ENCODE data around the gene LARP6. TPM values are rescaled to one million over a fixed set of nuclear protein-coding genes. Genes with fewer than 3 reads are reported as not detected.

The LARP6 gene
- total RNA-seq, 1 donor from 2014 or later = 28.8 TPM

GRCh38 chr15:70801109-70801508 is 52.8 kb downstream of the LARP6 start:
- H3K4me3 ChIP-seq (ENCODE audit: low read depth, low read length) = no peak overlapping the region
- no peak for DNase-seq (ENCODE audit: low read depth)
- no peak for TF ChIP-seq CTCF (conservative IDR thresholded peaks at IDR 0.05; ENCODE audit: low read depth, low read length)

- TF ChIP-seq CTCF (conservative IDR thresholded peaks at IDR 0.05; ENCODE audit: low read depth, low read length) = no peak
- peak; percentile 66 for DNase-seq (ENCODE audit: low read depth)
- H3K4me3 ChIP-seq (ENCODE audit: low read depth, low read length) = no peak overlapping the region
These were observed 54.1 kb downstream of the LARP6 start for GRCh38 chr15:70799667-70800450.

- H3K4me3 ChIP-seq (ENCODE audit: low read depth, low read length) = no peak overlapping the region
- TF ChIP-seq CTCF (conservative IDR thresholded peaks at IDR 0.05; ENCODE audit: low read depth, low read length) = no peak
- no peak for DNase-seq (ENCODE audit: low read depth)
These were observed 56.5 kb downstream of the LARP6 start for GRCh38 chr15:70797464-70797863.

- H3K4me3 ChIP-seq (ENCODE audit: low read depth, low read length) = no peak overlapping the region
- no peak for TF ChIP-seq CTCF (conservative IDR thresholded peaks at IDR 0.05; ENCODE audit: low read depth, low read length)
- DNase-seq (ENCODE audit: low read depth) = no peak
These were observed 57.2 kb downstream of the LARP6 start for GRCh38 chr15:70796516-70797310.

- no peak for TF ChIP-seq CTCF (conservative IDR thresholded peaks at IDR 0.05; ENCODE audit: low read depth, low read length)
- DNase-seq (ENCODE audit: low read depth) = peak; percentile 85
- H3K4me3 ChIP-seq (ENCODE audit: low read depth, low read length) = peak overlapping the region; percentile 7
These were observed 58.7 kb downstream of the LARP6 start for GRCh38 chr15:70795311-70795665.

- TF ChIP-seq CTCF (conservative IDR thresholded peaks at IDR 0.05; ENCODE audit: low read depth, low read length) = no peak
- DNase-seq (ENCODE audit: low read depth) = no peak
- peak overlapping the region; percentile 7 for H3K4me3 ChIP-seq (ENCODE audit: low read depth, low read length)
These were observed 59.2 kb downstream of the LARP6 start for GRCh38 chr15:70794596-70795310.
